ENCODE measurements around the gene QPCT.

The QPCT gene

DNA sequence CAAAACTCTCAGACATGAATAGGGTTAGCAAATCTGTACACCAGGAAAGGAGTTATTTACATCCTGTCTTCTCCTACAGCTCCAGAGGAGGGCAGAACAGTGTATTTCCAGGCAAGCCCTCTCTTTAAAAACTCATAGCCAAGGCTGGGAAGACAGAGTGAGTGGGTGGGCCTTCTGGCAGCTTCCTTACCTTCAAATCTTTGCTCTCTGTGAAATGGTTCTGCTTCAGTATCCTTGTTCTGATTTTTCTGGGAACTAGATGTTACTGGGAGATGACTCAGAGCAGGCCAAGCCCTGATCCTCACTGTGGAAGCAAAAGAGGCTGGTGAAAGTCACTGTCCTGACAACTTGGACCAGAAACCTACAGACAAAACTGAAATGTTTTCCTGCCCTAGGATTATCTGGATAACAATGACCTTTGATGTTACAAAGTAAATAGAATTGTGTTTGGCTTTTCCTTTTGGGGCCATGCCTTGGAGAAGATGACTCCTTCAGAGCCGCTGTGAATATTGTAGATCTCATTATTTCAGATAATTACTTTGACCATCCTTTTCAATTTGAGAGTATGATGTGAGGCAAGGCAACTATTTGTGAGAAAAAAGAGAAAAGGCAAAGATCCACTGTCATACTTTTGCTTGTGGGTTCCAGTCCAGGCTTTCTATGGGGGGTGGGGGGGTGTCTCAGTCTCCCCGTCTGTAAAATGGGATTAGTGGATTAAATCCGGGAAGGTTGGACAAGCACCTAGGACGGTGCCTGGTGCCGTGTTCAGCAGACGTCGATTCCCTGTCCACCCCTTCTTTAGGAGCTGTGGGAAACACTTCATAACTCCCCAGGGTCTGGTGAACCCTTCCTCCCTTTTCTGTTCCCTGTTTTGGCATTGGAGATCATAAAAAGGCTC, 644 bp upstream of the QPCT start:
- DNase-seq (ENCODE audit: insufficient read length, low spot score): no peak
- TF ChIP-seq, protein P1, sequence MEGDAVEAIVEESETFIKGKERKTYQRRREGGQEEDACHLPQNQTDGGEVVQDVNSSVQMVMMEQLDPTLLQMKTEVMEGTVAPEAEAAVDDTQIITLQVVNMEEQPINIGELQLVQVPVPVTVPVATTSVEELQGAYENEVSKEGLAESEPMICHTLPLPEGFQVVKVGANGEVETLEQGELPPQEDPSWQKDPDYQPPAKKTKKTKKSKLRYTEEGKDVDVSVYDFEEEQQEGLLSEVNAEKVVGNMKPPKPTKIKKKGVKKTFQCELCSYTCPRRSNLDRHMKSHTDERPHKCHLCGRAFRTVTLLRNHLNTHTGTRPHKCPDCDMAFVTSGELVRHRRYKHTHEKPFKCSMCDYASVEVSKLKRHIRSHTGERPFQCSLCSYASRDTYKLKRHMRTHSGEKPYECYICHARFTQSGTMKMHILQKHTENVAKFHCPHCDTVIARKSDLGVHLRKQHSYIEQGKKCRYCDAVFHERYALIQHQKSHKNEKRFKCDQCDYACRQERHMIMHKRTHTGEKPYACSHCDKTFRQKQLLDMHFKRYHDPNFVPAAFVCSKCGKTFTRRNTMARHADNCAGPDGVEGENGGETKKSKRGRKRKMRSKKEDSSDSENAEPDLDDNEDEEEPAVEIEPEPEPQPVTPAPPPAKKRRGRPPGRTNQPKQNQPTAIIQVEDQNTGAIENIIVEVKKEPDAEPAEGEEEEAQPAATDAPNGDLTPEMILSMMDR (IDR thresholded peaks at IDR 0.05; ENCODE audit: insufficient read depth, missing control alignments): no peak
- FAIRE-seq: no peak

DNA sequence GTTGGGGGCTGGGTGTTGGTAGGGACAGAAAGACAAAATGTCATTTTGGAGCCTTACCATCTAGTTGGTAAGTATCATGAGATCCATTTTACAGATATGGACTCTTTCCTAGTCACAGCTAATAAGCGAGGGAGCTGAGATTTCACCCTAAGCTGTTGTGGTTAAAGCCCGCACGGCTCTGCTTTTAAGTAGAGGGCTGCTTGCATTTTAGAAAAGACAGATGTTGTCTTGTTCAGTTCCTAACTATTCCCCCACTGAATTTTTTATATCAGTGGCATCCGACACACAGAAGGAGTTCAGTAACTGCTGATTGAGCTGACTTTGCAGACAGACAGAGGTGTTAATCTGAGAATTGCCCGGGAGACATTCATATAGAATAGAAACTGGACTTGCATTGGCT, 3.7 kb downstream of the QPCT start:
- TF ChIP-seq, protein P1 (IDR thresholded peaks at IDR 0.05; ENCODE audit: insufficient read depth, missing control alignments): no peak
- FAIRE-seq: no peak
- no peak for DNase-seq (ENCODE audit: insufficient read length, low spot score)

- no peak for FAIRE-seq
- DNase-seq (ENCODE audit: insufficient read length, low spot score): no peak
- TF ChIP-seq, protein P1 (IDR thresholded peaks at IDR 0.05; ENCODE audit: insufficient read depth, missing control alignments): no peak
These were observed 4.9 kb downstream of the QPCT start for GRCh38 chr2:37349231-37349860.

- TF ChIP-seq, protein P1 (IDR thresholded peaks at IDR 0.05; ENCODE audit: insufficient read depth, missing control alignments): no peak
- FAIRE-seq (no peak), DNase-seq (ENCODE audit: insufficient read length, low spot score) (no peak)
These were observed 5.6 kb downstream of the QPCT start for GRCh38 chr2:37350034-37350433.

- FAIRE-seq (no peak), DNase-seq (ENCODE audit: insufficient read length, low spot score) (no peak)
- TF ChIP-seq, protein P1 (IDR thresholded peaks at IDR 0.05; ENCODE audit: insufficient read depth, missing control alignments): no peak
These were observed 10.1 kb downstream of the QPCT start for GRCh38 chr2:37354531-37354930.

- TF ChIP-seq, protein P1 (IDR thresholded peaks at IDR 0.05; ENCODE audit: insufficient read depth, missing control alignments): no peak
- FAIRE-seq (no peak), DNase-seq (ENCODE audit: insufficient read length, low spot score) (no peak)
These were observed 11.3 kb downstream of the QPCT start for GRCh38 chr2:37355735-37356134.

DNA sequence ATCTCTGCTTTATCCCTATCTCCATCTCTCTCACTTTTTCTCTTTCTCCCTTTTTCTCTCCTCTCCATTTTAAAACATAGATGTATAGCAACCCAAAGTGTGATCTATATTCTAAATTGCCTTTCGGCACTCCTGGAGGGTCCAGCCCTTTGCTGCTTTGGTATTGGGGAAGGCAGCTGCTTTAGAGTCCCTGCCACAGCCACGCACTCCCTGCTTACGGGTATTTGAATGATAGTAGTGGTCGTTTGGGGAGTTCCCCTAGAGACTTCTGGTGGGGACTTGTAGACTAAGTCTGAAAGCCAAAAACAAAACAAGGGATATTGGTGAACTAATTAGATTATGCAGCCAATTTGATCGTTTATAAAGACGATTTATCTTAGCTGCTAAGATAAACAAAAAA, 11.9 kb downstream of the QPCT start:
- FAIRE-seq (no peak), DNase-seq (ENCODE audit: insufficient read length, low spot score) (no peak)
- TF ChIP-seq, protein P1 (IDR thresholded peaks at IDR 0.05; ENCODE audit: insufficient read depth, missing control alignments): no peak
